Thoracic aorta (tissue), 2 donors: ENCODE results near the gene TSPAN5. TPM values are rescaled to one million over a fixed set of nuclear protein-coding genes. Genes with fewer than 3 reads are reported as not detected.

Experiments used
- ATAC-seq: fragments of 150-250 bp; one replicate; pipeline ENCODE4 v1.8.0; 2017; ENCODE audit warnings: low read depth; ENCODE audit not compliant: insufficient number of reproducible peaks, low FRiP score
- DNase-seq: peaks from one replicate; pipeline ENCODE4 v3.0.0-alpha.2; 2020; ENCODE audit warnings: low spot score
- H3K27ac ChIP-seq, 2 donors: fragments of 200-600 bp; sonication (generic); 1 replicate in 1 of 2; 2 replicates in 1 of 2; pipeline ENCODE4 v1.5.1; 2016; ENCODE audit warnings: mild to moderate bottlenecking in 2 of 2, moderate library complexity in 2 of 2
- H3K27me3 ChIP-seq: fragments of 200-600 bp; sonication (generic); replicated peaks from 2 replicates; pipeline ENCODE4 v1.6.0; 2016; ENCODE audit warnings: mild to moderate bottlenecking; ENCODE audit not compliant: insufficient read depth
- H3K36me3 ChIP-seq: fragments of 200-600 bp; sonication (generic); one replicate; pipeline ENCODE4 v1.5.1; 2016
- H3K4me1 ChIP-seq, 2 donors: fragments of 200-600 bp; sonication (generic); 1 replicate in 1 of 2; 2 replicates in 1 of 2; pipeline versions ENCODE4 v1.5.1 to v1.6.0; 2016; ENCODE audit warnings: low read depth in 2 of 2, mild to moderate bottlenecking in 1 of 2; ENCODE audit not compliant: control insufficient read depth in 1 of 2
- H3K4me3 ChIP-seq: fragments of 200-600 bp; sonication (generic); 2 replicates; pipeline ENCODE4 v1.5.1; 2016; ENCODE audit warnings: mild to moderate bottlenecking
- H3K9me3 ChIP-seq: fragments of 200-600 bp; sonication (generic); 2 replicates; pipeline ENCODE4 v1.5.1; 2016
- CTCF ChIP-seq: fragments of 200-600 bp; sonication (generic); IDR thresholded peaks from one replicate; pipeline ENCODE4 v1.5.1; 2019; ENCODE audit warnings: antibody characterized with exemption
- total RNA-seq, 2 donors: library from RNA; depleted of rRNA; stranded (reverse); fragments of >200 nt; gene quantifications; one replicate each; pipeline versions ENCODE4 v1.1.0 to v1.2.3, GENCODE V29; 2016

TSPAN5 gene
- total RNA-seq, 2 donors from 2014 or later = 7.7 to 11.4 TPM

- Histone ChIP-seq H3K4me3 (no peak overlapping the region), H3K4me1 (no peaks in the 10 kb centered on the region), H3K9me3 (no peaks in the 10 kb centered on the region), H3K36me3 (no peaks in the 10 kb centered on the region), H3K27ac (no peak overlapping the region), H3K27me3 (no peaks in the 10 kb centered on the region)
- DNase-seq (no peak), ATAC-seq (no peak)
- no peak for TF ChIP-seq CTCF
Measured at GRCh38 chr4:98680806-98681205, 22.4 kb upstream of the TSPAN5 start.

DNA sequence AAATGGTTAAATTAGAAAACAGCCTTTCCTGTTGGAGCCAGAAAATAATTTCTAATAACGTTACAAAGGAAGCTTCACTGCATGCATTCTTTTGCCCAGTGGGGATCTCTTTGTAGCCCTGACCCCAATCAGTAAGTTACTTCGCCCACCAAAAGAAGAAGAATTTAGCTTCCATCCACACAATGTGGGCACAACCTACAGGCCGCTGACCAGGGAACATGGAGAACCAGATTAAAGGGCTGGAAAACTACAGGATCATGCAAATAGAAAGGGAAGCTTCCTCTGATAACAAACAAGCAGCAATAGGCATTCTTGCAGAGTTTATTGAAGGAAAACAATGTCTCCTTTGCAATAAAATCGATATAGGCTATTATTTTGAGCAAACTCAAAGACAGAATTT is 21.3 kb upstream of the TSPAN5 start:
- H3K9me3 ChIP-seq = no peaks in the 10 kb centered on the region
- H3K4me3 ChIP-seq = no peak overlapping the region
- H3K27ac ChIP-seq = no peak overlapping the region
- H3K36me3 ChIP-seq = no peaks in the 10 kb centered on the region
- no peak for TF ChIP-seq CTCF
- H3K4me1 ChIP-seq = no peaks in the 10 kb centered on the region
- DNase-seq (no peak), ATAC-seq (no peak)
- no peaks in the 10 kb centered on the region for H3K27me3 ChIP-seq

DNA sequence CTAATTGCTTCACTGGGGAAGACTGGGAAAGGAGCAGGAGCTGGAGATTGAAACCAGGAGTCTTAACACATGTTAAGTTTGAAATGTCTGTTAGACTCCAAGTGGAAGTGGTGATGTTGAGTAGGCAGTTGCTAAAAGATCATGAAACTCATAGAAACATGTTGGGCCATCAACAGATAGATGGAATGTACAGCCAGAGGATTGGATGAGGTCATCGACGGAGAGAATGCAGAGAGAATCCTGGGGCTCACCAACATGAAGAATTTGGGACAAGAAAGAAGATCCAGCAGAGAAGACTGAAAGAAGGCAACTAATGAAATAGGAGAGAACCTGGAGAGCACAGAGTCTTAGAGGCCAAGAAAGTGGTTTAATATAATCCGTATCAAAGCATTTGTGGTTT is 19.4 kb upstream of the TSPAN5 start:
- no peak for ATAC-seq
- H3K27ac ChIP-seq = no peak overlapping the region
- no peak overlapping the region for H3K4me3 ChIP-seq
- DNase-seq = no peak
- no peaks in the 10 kb centered on the region for H3K36me3 ChIP-seq
- TF ChIP-seq CTCF = no peak
- no peaks in the 10 kb centered on the region for H3K27me3 ChIP-seq
- H3K4me1 ChIP-seq = no peaks in the 10 kb centered on the region
- no peaks in the 10 kb centered on the region for H3K9me3 ChIP-seq

DNA sequence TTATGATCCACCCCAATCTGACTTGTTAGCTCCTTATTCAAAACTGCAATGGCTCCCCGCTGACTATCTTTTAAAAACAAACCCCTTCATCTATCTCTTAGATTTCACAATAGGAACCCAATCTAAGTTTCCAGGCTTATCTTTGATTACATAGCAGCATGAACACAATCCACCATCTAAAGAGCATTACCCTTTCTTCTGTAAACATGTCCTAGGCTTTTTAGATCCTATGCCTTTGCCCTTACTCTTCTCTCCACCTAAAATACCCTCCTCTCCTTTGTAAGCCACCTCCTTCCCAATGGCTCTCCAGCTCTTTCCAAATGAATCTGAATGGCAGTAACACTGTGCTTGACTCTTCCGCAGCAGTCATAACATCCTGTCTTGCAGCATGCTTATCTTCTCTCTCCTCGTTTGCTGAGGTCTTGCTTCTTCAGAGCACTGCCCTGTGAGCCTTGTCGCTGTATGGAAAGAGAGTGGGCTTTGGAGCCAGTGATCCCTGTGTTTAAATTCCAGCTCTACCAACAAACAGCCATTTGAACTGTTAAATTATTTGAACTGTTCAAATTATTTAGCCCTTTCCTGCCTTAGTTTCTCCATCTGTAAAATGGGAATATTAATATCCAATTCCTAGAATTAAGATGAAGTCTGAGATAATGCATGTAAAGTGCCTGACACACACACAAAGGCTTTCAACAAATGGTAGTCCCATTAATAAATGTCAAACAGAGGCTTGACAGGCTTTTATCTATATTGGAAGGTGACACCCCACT is 16.2 kb upstream of the TSPAN5 start:
- DNase-seq (no peak), ATAC-seq (no peak)
- Histone ChIP-seq H3K27ac (no peak overlapping the region), H3K9me3 (no peaks in the 10 kb centered on the region), H3K4me3 (no peak overlapping the region), H3K36me3 (no peaks in the 10 kb centered on the region), H3K4me1 (peaks cover 0 to 3% of the 10 kb centered on the region in 2 donors), H3K27me3 (no peaks in the 10 kb centered on the region)
- no peak for TF ChIP-seq CTCF

GRCh38 chr4:98673978-98674377 is 15.6 kb upstream of the TSPAN5 start:
- no peak for ATAC-seq
- Histone ChIP-seq H3K27ac (no peak overlapping the region), H3K9me3 (no peaks in the 10 kb centered on the region), H3K4me3 (no peak overlapping the region), H3K36me3 (no peaks in the 10 kb centered on the region), H3K4me1 (peaks cover 0 to 9% of the 10 kb centered on the region in 2 donors), H3K27me3 (no peaks in the 10 kb centered on the region)
- no peak for TF ChIP-seq CTCF
- DNase-seq = no peak
